Neural crest cell (in vitro differentiated cells): ENCODE results near the gene KNTC1. TPM values are rescaled to one million over a fixed set of nuclear protein-coding genes. Genes with fewer than 3 reads are reported as not detected.

Source experiments
- DNase-seq: peaks from one replicate; pipeline ENCODE4 v3.0.0; 2021; ENCODE audit warnings: low read depth, mixed read lengths, low spot score
- H3K27ac Mint-ChIP-seq: one replicate; pipeline ENCODE4 v1.8.0; 2021; ENCODE audit warnings: mild to moderate bottlenecking, mixed read lengths; ENCODE audit not compliant: unreplicated experiment
- H3K27me3 Mint-ChIP-seq: 2 replicates; pipeline ENCODE4 v1.8.0; 2021; ENCODE audit warnings: low read depth, mild to moderate bottlenecking, mixed read lengths
- H3K36me3 Mint-ChIP-seq: 2 replicates; pipeline ENCODE4 v1.8.0; 2021; ENCODE audit warnings: low read depth, mild to moderate bottlenecking, mixed read lengths
- H3K4me1 Mint-ChIP-seq: 2 replicates; pipeline ENCODE4 v1.8.0; 2021; ENCODE audit warnings: mixed read lengths
- H3K4me3 Mint-ChIP-seq: one replicate; pipeline ENCODE4 v1.8.0; 2021; ENCODE audit warnings: mild to moderate bottlenecking, mixed read lengths
- H3K9me3 Mint-ChIP-seq: 2 replicates; pipeline ENCODE4 v1.8.0; 2021; ENCODE audit warnings: mixed read lengths
- CTCF ChIP-seq: fragments of 200-600 bp; sonication (generic); conservative IDR thresholded peaks from 2 replicates; pipeline ENCODE4 v1.5.0; 2021; ENCODE audit warnings: antibody characterized with exemption, mild to moderate bottlenecking
- total RNA-seq: library from RNA; stranded (reverse); gene quantifications from 2 replicates; pipeline ENCODE4 v1.2.1, GENCODE V29; 2021

The KNTC1 gene
- total RNA-seq, 1 donor from 2014 or later: 111 TPM

- peak; percentile 43 for DNase-seq
- Mint-ChIP-seq H3K36me3 (peaks cover 4% of the 10 kb centered on the region), H3K9me3 (no peaks in the 10 kb centered on the region), H3K27ac (peak overlapping the region; percentile 99), H3K27me3 (no peaks in the 10 kb centered on the region), H3K4me1 (peaks cover 30% of the 10 kb centered on the region), H3K4me3 (peak overlapping the region; percentile 96)
- no peak for TF ChIP-seq CTCF
These were observed 26.9 kb upstream of the KNTC1 start for GRCh38 chr12:122499991-122500684.

GRCh38 chr12:122500685-122501488 is 26.2 kb upstream of the KNTC1 start, which contains the start of gene ZCCHC8:
TSS of gene ZCCHC8 (minus strand) at chr12:122500932. CDS start at chr12:122500840, 92 bp downstream.
- peak within 1 kb of the TSS; percentile 96 for H3K4me3 Mint-ChIP-seq
- no peaks in the 10 kb centered on the region for H3K27me3 Mint-ChIP-seq
- no peaks in the 10 kb centered on the region for H3K9me3 Mint-ChIP-seq
- H3K27ac Mint-ChIP-seq: peak within 1 kb of the TSS; percentile 99
- DNase-seq: peak; percentile 93
- peak; percentile 15 for TF ChIP-seq CTCF
- peaks cover 7% of the 10 kb centered on the region for H3K36me3 Mint-ChIP-seq
- peaks cover 30% of the 10 kb centered on the region for H3K4me1 Mint-ChIP-seq

GRCh38 chr12:122501489-122501989 is 25.5 kb upstream of the KNTC1 start:
- H3K36me3 Mint-ChIP-seq: peaks cover 12% of the 10 kb centered on the region
- no peaks in the 10 kb centered on the region for H3K9me3 Mint-ChIP-seq
- peaks cover 30% of the 10 kb centered on the region for H3K4me1 Mint-ChIP-seq
- H3K4me3 Mint-ChIP-seq: peak overlapping the region; percentile 96
- no peak for DNase-seq
- H3K27ac Mint-ChIP-seq: peak overlapping the region; percentile 91
- H3K27me3 Mint-ChIP-seq: no peaks in the 10 kb centered on the region
- TF ChIP-seq CTCF: no peak

- H3K4me3 Mint-ChIP-seq: peak overlapping the region; percentile 51
- H3K27ac Mint-ChIP-seq: no peak overlapping the region
- no peak for TF ChIP-seq CTCF
These were observed 23.8 kb upstream of the KNTC1 start for GRCh38 chr12:122503147-122503751.

GRCh38 chr12:122503783-122504590 is 23.1 kb upstream of the KNTC1 start:
- H3K9me3 Mint-ChIP-seq: no peaks in the 10 kb centered on the region

More at GRCh38 chr12:122503147-122503751, 23.8 kb upstream of the KNTC1 start:
- peaks cover 27% of the 10 kb centered on the region for H3K4me1 Mint-ChIP-seq
- H3K36me3 Mint-ChIP-seq: peaks cover 13% of the 10 kb centered on the region
- no peaks in the 10 kb centered on the region for H3K9me3 Mint-ChIP-seq
- DNase-seq: no peak
- no peaks in the 10 kb centered on the region for H3K27me3 Mint-ChIP-seq

More at GRCh38 chr12:122503783-122504590, 23.1 kb upstream of the KNTC1 start:
- Mint-ChIP-seq H3K27me3 (no peaks in the 10 kb centered on the region), H3K27ac (no peak overlapping the region), H3K4me1 (peaks cover 20% of the 10 kb centered on the region), H3K36me3 (peaks cover 13% of the 10 kb centered on the region), H3K4me3 (peak overlapping the region; percentile 51)
- no peak for DNase-seq
- no peak for TF ChIP-seq CTCF
